Bone marrow (tissue), 2 donors: ENCODE results near the gene TNIK.
A peak's percentile ranks its signal among the peaks of the same experiment; 100 is the strongest.
"Not testable (repeated sequence)": the region's sequence is repeated elsewhere in the genome, so short reads cannot be mapped to it uniquely, and the experiment has no call there.

ENCODE experiments used
- DNase-seq, 2 donors: peaks; one replicate each; lab custom pipeline; 2025; lab: John Stamatoyannopoulos, UW

The TNIK gene

DNA sequence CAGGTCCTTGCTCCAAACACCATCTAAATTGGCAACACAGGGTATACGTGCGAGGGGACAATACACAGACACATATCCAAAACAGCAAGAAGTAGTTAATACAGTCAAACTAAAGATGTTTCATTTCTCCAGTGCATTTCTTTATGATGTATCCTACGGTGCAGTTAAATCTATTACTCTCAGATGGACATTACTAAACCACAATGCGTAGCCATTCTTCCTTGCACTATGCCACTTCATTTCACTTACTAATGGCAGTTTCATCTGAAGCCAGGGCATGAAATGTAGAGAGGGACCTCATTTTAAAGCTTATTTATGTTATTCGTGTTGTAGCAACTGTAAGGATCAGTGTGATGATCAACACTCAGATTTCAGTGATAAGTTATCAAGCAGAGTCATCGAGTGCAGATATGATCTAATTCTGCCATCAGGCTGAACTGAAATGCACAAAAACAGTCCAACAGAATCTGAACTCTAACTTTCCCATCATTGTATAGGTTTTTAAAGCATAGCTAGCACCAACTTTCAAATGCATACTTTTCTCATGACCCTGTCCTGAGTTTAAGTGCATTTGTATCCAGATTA lies 14.5 kb downstream of the TNIK start:
- no peak for DNase-seq

DNA sequence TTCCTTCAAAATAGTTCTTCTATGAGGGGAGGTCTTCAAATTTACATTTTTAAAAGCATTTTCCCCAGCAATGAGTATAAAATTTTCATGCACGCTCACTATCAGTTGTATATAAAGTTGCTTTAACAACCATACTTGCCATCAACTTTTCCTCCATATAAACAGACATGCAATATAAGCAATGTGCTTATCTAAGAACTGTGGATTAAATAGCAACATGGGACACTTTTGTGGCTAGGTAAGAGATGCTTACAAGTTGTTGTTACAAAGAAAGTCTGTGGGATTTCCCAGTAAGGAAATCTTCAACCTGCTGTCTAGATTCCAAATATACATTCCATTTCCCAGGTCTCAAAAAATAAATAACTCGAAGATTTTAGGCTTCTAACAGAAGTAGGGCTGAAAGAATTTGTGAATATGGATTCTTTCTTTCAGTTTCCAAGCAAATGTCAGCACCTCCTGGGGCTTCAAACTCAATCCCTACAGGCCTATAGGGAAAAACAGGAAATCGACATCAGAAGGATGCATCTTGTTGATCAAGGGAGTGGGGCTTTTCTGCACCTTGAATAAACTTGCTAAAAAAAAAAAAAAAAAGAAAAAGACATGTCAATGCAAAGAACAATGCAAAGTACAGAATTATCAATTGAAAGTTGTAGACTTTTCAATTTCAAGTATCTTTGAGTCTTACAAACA lies 16.1 kb downstream of the TNIK start:
- no peak for DNase-seq

DNA sequence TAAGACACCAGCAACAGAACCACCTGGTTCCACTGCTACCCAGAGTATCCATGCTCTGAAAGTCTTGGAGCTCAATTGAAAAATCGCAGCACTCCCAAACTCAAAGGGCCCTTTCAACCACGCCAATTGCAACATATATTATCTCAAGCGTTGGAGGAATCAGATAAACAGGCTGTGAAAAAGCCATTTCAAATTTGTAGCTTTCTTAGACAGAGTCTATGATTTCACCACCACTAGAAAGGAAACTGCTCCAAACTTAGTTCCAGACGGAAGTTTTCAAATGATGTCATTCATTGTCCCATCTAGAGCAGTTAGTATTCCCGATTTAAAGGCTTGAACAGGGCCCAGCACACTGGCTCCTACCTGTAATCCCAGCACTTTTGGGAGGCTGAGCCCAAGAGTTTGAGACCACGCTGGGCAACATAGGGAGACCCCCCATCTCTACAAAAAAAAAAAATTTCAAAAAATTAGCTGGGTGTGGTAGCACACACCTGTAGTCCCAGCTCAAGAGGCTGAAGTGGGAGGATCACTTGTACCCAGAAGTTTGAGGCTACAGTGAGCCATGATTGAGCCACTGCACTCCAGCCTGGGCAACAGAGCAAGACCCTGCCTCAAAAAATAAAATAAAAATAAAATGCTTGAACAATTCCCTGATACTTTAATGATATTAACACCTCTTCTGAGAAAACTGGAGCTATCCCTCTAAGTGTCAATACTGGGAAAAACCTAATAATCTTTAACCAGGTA lies 16.8 kb downstream of the TNIK start:
- DNase-seq = no peak

DNA sequence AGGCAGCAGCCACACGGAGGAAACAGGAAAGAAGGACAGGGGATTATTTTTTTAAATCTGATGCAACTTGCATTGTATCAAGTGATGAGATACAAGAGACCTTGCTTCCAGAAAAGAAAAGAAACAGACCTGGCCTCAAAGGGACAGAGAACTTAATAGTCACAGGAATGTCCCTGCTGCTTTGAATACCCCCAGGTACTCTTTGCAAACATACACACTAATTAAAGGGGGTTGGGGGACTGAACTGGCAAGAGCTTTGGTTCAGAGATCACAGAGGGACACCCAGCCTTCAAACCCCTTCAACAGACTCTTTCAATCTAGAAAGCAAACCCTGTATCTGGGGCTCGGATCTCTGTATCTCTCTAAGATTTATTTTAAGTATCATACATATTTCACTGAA lies 18.0 kb downstream of the TNIK start:
- no peak for DNase-seq

DNA sequence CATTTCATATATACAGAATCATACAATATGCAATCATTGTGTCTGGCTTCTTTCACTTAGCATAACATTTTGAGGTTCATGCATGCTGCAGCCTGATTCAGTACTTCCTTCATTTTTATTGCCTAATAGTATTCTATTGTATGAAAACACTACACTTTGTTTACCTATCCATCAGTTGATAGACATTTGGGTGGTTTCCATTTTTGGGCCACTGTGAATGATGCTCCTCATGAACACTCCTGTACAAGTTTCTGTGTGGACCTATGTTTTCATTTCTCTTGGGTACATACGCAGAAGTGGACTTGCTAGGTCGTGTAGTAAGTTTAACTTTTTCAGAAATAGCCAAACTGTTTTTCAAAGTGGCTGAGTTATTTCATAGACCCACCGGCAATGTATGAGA lies 18.8 kb downstream of the TNIK start:
- DNase-seq = no peak

DNA sequence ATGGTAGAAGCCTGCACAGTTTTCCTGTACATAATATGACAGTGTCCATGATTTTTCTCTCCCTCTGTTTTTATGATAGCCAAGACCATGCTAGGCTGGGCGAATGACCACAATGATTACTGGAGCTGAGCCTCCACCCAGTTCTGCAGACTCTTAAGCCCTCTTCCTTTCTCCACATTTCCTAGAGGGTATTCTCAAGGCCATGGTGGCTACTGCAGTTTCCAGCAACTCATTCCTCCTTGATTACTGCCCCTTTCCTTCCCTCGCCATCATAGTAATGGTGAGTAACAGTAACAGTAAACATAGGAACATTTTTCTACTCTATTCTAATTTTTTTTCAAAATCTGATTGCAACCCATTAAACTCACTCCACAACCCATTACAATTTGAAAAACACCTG lies 20.2 kb downstream of the TNIK start:
- no peak for DNase-seq

DNA sequence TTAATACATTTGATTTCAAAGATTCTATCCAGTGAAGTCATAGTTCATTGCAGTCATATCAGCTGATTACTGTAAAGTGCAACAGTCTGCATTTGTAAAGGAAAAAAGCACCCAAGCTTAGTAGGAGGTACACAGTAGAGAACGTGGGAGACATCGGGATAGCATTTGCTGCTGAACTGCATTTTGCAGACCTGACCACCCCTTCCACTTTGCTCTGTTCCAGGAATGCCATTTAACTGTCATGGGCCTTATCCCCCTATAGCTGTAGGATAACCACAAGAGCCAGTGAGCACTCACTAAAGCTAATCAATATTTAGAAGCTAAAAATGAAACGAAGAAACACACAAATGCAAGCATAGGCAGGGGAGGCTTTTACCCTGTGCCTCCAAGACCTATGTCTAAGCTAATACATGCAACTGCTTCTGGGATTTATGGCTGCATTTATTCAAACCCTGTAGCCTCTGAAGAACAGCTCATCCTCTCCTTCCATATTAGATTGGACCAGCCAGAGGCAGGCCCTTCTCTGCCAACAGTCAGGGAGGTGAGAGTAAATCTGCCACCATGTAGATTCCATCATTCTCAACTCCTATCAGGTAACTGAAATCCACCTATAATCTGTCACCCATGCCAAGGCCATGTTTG lies 23.0 kb downstream of the TNIK start:
- no peak for DNase-seq

DNA sequence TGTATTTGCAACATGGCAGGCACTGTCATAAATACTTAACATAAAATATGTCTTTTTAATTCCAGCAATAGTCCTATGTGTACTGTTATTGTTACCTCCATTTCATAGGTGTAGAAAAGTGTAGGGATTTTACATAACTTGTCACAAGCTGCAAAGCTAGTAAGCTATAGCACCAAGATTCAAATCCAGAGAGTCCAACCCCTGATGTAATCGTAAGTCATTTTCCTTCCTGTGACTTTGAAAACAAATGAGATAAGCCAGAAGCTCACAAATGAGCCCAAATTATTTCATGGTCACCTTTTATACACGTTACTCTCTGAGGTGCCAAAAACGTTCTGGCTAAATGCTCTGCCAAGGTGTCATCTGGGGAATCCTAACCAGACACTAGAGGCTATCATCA lies 23.8 kb downstream of the TNIK start:
- no peak for DNase-seq

DNA sequence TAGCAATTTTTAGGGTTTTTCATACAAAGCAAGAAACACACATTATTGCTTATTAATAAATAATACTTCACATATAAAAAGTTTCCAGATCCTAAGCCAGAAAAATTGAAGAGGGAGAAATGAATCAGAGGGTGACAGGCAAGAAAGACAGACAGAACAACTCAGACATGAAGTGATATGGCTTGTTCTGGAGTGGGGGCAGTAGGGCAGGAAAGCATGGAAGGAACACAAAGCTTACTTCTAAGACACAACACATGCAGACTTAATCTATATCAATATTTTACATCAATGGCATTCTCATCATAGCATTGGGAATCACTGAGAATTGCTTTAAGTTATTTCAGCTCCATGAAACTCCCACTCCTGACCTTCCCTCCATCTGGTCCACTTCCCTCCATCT lies 24.4 kb downstream of the TNIK start:
- no peak for DNase-seq

DNA sequence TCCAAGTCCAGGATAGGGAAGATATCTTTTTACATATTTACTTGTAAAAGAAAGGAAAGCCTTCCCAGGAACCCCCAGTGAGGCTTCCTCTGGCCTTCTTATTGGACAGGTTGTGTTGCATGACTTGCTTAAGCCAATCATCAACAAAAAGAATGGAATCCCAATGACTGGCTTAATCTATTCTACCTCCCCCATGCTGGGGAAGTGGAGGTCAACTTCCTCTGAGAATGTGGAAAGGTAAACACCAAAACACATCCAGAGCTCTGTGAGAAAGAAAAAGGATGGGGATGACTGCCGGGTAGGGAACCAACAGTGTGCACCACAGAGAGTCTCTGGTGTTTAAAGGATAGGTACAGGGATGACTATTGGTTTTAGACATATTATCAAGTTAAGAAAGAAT lies 25.1 kb downstream of the TNIK start:
- no peak for DNase-seq

DNA sequence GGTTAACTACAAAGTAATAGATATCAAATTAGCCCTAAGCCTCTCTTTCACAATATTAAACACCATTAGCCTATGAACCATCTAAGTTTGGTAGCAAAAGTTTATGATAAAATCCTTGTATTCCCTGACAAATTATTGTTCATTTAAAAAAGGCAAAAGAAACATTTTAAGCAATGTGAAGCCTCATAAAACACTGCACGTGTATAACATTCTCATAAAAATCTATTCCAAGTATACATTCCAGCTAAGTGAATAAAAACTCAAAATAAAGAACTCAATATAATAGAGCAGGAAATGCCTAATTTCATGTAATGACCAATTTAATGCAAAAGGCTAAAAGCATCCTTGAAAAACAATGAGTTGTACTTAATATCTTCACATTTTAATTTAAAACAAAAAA lies 27.7 kb downstream of the TNIK start:
- DNase-seq = no peak

DNA sequence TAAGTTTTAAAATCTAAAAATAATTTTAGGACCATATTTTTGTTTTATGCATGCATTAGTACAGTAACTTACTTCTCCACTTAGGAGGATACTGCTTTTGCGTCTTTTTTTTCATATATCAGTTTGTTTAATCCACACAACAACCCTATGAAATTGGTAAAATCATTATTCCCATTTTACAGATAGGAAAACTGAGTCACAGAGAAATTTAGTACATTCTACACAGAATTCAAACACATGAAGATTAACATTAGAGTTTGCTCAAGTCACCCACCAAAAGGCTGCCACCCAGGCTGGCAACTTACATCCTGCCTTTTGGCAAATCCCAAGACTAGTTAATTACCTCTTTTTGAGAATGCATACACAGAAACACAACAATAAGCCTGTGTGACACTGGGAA lies 28.7 kb downstream of the TNIK start:
- DNase-seq = no peak

DNA sequence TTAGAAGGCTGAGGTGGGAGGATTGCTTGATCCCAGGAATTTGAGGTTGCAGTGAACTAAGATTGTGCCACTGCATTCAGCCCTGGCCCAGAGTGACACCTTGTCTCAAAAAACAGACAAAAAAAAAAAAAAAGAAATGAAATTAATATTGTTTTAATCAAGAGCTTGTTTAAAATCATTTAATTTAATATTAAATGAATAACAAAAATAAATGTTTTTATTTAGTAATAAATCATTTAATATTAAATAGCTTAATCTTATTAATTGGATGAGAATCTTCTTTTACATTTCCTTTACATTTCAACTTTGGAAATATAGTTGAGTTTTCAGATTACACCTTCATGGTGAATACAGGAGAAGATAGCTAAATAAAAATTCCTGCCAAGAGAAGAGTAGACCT lies 29.7 kb downstream of the TNIK start:
- DNase-seq = no peak

DNA sequence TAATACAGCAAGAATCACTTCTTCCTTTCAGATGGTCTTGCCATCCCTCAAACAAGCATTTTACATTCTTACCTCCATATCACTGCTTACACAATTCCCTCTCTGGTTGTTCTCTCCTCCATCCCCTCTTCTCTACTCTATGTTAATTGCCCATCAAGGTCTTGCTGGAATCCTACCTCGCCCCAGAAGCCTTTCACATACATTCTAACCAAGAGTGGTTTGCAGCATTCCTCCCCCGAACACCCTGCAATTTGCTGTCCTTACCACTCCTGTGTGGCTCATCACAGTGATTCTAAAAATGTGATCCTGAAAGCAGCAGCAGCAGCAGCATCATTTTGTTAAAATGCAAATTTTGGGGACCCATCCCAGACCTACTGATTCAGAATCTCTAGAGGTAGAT lies 30.6 kb downstream of the TNIK start:
- DNase-seq = no peak

DNA sequence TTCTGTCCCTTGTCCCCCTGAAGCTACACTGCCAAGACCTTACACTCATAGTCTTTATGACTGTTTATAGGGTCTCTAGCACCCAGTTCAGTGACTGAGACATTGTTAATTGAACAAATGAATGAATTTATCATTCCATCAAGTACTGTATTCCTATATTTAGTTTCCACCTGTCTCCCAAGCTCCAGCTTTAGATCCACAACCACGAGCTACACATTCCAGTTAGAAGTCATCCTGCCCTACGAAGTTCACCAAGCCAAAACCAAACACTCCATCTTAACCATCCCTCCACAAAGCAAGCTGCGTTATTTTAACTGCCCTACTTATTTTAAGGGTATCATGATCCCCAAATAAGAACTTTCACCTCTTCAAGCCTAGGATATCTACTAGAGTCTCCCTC lies 31.3 kb downstream of the TNIK start:
- DNase-seq = no peak

DNA sequence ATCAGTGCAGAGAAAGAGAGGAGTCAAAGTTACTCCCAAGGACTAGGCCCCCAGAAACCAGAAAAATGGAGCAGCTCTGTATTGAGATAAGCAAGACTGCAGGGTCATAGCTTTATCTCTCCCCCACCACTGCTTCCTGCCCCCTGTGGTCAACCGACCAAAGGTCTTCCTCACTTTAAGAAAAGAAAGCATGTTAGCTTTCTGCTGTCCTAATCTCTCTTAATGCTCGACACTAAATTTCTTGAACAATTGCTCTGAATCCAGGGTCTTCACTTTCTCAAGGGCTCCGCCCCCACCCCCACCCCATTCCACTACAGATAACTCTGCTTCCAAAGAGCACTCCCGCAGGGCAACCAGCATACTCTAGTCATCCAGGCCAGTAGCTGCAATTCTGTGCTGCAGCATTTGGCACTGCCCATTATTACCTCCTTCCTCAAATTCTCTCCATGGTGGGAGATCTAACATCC lies 31.9 kb downstream of the TNIK start:
- peak in 1 of 2 donors; percentile 36 for DNase-seq

DNA sequence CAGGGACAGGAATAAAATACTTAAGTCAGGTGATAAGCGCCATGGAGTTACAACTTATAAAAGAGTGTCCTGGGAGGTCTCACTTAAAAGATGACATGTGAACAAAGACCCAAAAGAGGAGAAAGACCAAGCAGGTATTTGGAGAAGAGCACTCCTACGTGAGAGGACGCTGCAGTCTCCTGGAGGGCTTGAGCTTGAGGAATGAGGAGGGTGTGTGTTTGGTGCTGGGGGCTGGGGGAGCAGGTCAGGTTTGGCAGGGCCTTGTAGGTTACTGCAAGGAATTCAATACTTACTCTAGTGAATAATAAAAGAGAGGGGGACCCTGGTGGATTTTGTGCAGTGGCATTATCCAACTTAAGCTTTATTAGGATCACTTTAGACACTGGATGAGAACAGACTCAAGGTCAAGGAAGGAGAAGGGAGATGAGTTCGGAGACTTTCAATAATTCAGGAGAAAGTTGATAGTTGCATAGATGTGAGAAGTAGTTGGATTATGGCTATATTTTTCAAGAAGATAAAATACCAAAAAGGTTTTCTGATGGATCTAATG lies 32.4 kb downstream of the TNIK start:
- no peak for DNase-seq

DNA sequence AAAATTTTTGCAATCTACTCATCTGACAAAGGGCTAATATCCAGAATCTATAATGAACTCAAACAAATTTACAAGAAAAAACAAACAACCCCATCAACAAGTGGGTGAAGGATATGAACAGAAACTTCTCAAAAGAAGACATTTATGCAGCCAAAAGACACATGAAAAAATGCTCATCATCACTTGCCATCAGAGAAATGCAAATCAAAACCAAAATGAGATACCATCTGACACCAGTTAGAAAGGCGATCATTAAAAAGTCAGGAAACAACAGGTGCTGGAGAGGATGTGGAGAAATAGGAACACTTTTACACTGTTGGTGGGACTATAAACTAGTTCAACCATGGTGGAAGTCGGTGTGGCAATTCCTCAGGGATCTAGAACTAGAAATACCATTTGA lies 36.1 kb downstream of the TNIK start:
- DNase-seq = not testable (repeated sequence)

DNA sequence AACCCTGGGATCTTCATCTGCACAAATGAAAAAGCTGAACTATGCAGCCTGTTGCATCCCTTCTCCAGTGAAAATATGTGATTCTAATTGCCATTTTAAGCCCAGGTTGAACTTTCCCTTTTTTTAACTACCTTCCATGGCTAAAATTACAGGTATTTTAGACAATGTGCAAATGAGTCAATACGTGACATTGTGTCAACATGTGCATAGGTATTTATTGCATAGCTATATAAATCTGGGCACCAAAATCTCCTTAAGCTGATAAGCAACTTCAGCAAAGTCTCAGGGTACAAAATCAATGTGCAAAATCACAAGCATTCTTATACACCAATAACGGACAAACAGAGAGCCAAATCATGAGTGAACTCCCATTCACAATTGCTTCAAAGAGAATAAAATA lies 37.4 kb downstream of the TNIK start:
- not testable (repeated sequence) for DNase-seq

DNA sequence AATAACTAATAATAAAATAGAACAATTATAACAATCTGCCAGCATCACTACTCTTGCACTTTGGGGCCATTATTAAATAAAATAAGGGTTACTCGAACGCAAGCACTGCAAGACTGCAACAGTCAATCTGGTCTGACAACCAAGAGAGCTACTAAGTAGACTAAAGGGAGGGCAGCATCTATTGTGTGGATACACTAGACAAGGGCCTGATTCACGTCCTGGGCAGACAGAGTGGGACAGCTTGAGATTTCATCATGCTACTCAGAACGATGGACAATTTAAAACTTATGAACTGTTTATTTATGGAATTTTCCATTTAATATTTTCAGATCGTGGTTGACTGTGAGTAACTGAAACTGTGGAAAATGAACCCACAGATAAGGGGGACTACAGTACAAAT lies 39.5 kb downstream of the TNIK start:
- DNase-seq = no peak

DNA sequence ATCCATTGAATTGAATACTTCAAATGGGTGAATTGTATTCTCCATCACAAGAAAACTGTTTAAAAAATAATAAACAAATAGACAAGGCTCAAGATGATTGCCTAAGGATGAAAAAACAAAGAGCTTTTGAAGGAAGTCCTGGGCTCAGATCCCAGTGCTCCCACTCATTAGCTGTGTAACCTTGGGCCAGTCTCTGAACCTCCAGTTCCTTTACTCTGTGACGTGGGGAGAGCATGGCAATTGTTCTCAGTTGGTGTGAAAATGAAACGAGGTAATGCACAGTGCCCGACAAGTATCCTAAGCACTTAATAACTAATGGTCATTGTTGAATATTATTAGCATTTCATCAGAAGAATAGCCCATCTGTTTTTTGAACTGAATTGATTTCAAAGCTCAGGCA lies 40.7 kb downstream of the TNIK start:
- DNase-seq = no peak

DNA sequence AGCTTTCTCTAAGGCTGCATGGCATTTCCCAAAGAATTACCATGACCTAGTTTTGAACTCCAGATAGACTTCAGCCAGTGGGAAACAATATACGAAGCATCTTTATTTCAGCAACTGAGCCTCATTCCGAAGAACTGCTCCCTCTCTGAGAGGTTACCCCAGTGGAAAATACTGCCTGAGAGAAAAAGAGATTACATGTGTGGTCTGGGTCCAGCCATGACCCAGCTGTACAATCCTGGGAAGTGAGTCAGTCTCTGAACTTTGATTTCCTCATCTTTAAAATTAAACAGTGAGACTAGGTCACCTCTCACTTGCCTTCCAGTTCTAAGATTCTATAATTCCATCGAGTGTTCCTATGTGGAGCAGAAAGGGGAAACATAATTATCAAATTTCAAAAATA lies 42.4 kb downstream of the TNIK start:
- DNase-seq = no peak

DNA sequence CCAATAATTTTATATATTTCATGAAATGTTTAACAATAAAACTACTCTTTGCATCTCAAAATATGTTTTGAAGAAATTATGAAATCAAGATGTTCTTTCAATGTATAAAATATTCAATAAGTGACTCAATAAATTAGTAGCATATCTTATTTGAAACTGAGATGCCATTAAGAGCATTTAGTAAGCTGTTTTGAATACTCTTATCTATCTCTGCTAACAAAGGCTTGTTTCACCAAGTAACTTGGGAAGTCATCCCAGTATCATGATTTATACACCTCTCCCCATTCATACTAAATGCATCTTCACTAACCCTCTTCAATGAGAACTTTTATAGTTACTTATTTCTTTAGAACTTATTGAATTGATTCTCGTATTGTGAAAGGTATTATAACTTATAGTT lies 43.1 kb downstream of the TNIK start:
- DNase-seq = no peak
